SK-N-MC (cell line): ENCODE measurements around the gene ANXA3.

Source experiments
- DNase-seq: peaks from one replicate; pipeline ENCODE4 v3.0.0-alpha.2; 2011; ENCODE audit warnings: low read depth, low spot score
- H3K27ac ChIP-seq: fragments of 200-600 bp; sonication (generic); 2 replicates; pipeline ENCODE4 v1.5.1; 2016; ENCODE audit warnings: mixed run types
- H3K36me3 ChIP-seq: fragments of 200-600 bp; sonication (generic); 2 replicates; pipeline ENCODE4 v1.6.1; 2017; ENCODE audit warnings: antibody characterized with exemption, low read length, mixed read lengths; ENCODE audit not compliant: insufficient read depth
- H3K4me3 ChIP-seq: fragments of 200-600 bp; sonication (generic); 2 replicates; pipeline ENCODE4 v1.5.1; 2016
- H3K9ac ChIP-seq: fragments of 200-600 bp; sonication (generic); 2 replicates; pipeline ENCODE4 v1.8.0; 2017; ENCODE audit warnings: mixed run types, mixed read lengths; ENCODE audit not compliant: insufficient read length
- H3K9me3 ChIP-seq: fragments of 200-600 bp; sonication (generic); 2 replicates; pipeline ENCODE4 v1.6.1; 2017; ENCODE audit warnings: low read depth, mild to moderate bottlenecking, antibody characterized with exemption, low read length, moderate library complexity, mixed read lengths
- EZH2 ChIP-seq: fragments of 200-600 bp; sonication (generic); IDR thresholded peaks from one replicate; pipeline ENCODE4 v1.6.1; 2017; ENCODE audit warnings: antibody characterized with exemption
- FOXP2 ChIP-seq: optimal IDR thresholded peaks from 2 replicates; pipeline ENCODE3; 2011; ENCODE audit warnings: mild to moderate bottlenecking, moderate library complexity; ENCODE audit not compliant: insufficient read depth; ENCODE audit errors: extremely low read length, control extremely low read depth
- POLR2AphosphoS5 ChIP-seq: IDR thresholded peaks from 2 replicates; pipeline ENCODE4 v1.6.1; 2012; ENCODE audit warnings: mild to moderate bottlenecking, low read depth, low read length, borderline replicate concordance

The ANXA3 gene

DNA sequence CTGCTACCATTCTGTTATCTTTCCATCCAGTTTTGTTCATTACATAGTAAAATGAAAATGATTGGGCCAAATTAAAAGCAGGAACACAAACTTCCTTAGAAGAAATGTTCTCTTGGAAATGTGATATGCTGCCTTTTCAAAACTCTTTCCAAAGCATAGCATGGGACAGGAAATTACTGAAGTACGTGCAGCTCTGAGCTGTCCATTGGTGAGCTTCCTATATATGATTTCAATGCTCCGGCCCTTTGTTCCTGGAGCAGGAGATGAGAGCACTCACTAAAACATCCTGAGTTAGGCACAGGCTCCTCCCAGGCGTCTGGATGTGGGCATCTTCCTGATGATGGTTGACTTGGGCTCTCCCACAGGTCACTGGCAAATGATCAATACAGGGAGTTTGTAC is 33.0 kb upstream of the ANXA3 start:
- no peak for DNase-seq
- Histone ChIP-seq H3K36me3 (no peaks in the 10 kb centered on the region), H3K27ac (no peak overlapping the region), H3K4me3 (no peak overlapping the region), H3K9me3 (no peaks in the 10 kb centered on the region), H3K9ac (no peak overlapping the region)
- TF ChIP-seq FOXP2 (no peak), EZH2 (no peak), POLR2AphosphoS5 (no peak)

DNA sequence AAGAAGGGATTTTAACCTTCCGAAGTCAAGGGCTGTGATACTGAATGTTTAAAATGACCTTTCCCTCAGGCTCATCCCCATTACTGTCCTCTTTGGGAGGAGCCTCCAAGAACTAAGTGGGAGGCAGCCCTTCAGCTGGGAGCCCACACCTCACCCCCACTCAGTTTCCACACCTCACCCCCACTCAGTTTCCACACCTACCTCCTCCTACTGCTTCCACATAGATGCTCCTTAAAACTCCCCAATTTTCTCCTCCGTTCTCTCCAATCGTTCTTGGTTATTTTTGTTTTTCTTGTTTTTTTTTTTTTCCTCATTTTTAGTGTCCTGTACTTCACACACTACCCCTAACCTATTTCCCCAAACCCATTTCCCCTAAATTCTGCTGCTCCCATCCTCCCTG is 31.6 kb upstream of the ANXA3 start:
- no peak for DNase-seq
- TF ChIP-seq FOXP2, result no peak
- no peak for TF ChIP-seq POLR2AphosphoS5
- no peak for TF ChIP-seq EZH2
- H3K9me3 ChIP-seq, result no peaks in the 10 kb centered on the region
- no peaks in the 10 kb centered on the region for H3K36me3 ChIP-seq
- H3K27ac ChIP-seq, result no peak overlapping the region
- no peak overlapping the region for H3K4me3 ChIP-seq
- no peak overlapping the region for H3K9ac ChIP-seq

DNA sequence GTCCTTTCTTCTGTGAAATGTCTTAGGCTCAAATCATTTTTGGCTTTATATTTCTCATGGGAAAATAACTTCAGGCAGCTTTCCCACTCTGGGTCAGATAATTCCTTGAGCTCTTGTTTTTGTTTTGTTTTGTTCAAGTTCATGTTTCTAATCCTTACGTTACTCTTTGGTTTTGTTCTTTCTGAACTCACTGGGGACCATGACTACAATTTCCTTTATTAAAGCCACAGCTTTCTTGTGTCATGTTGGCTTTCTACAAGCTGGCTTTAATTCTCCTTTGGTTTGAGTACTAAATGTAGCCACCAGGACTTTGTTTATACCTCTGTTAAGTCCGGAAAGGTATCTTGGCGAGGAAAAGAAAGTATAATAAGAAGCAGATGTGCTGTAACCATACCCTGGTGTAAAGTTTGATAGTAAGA is 30.8 kb upstream of the ANXA3 start:
- Histone ChIP-seq H3K4me3 (no peak overlapping the region), H3K9me3 (no peaks in the 10 kb centered on the region), H3K36me3 (no peaks in the 10 kb centered on the region), H3K27ac (no peak overlapping the region), H3K9ac (no peak overlapping the region)
- DNase-seq, result no peak
- TF ChIP-seq POLR2AphosphoS5, result no peak
- TF ChIP-seq FOXP2, result no peak
- TF ChIP-seq EZH2, result no peak

DNA sequence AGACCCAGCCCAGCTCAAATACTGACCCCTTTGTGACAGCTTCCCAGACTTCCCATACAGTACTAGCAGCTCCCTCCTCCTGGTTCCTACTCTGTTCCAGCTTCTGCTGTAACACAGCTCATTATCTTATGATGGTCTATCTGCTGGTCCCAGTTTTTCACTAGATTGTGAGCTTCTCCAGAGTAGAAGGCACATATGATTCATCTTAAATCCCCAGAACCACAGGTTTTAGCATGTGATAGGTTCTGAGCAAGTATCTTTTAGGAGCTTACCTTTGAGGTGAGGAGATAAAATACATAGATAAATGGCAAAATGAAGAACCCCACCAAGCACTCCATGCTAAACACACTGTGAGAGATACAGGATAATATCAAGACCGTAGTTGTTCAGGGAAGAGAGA is 27.6 kb upstream of the ANXA3 start:
- Histone ChIP-seq H3K36me3 (no peaks in the 10 kb centered on the region), H3K27ac (no peak overlapping the region), H3K9ac (no peak overlapping the region), H3K9me3 (no peaks in the 10 kb centered on the region), H3K4me3 (no peak overlapping the region)
- DNase-seq, result no peak
- TF ChIP-seq POLR2AphosphoS5 (no peak), FOXP2 (no peak), EZH2 (no peak)

DNA sequence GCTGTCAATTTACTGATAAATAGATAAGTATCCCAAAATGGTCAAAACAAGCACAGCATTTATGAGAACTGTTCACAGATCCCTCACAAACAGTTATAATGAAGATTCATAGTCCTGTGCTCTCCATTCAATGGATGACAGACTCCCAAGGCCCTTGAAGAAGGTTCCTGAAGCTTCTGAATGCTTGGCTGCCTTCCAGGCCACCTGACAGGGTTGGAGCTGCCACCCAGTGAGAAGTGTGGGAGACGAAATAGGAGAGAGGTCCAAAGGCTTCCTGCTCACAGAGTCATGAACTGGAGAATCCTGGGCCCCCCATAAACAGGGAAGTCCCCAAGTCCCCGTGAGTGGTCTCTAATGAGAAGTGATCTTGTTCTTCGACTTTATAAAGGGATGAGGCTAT is 26.0 kb upstream of the ANXA3 start:
- H3K27ac ChIP-seq, result no peak overlapping the region
- H3K9ac ChIP-seq, result no peak overlapping the region
- DNase-seq, result no peak
- no peak overlapping the region for H3K4me3 ChIP-seq
- no peaks in the 10 kb centered on the region for H3K9me3 ChIP-seq
- TF ChIP-seq FOXP2 (no peak), POLR2AphosphoS5 (no peak), EZH2 (no peak)
- H3K36me3 ChIP-seq, result no peaks in the 10 kb centered on the region

DNA sequence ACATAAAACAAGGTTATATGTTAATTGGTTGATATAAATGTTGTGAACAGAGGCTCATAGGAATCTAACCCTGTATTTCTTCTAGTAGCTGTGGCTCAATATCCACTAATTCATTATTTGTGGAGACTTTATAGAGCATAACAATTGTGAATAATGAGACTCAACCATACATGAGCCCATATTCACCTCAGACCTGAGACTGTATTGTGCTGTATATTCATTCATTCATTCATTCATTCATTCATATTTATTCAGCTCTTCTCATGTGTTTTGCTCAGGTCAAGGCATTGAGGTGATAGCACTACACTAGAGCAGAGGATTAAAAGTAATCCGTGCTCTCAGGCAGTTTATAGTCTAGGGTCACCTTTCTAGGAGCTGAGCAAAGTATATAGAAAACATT is 24.5 kb upstream of the ANXA3 start:
- H3K27ac ChIP-seq, result no peak overlapping the region
- H3K36me3 ChIP-seq, result no peaks in the 10 kb centered on the region
- no peak overlapping the region for H3K4me3 ChIP-seq
- TF ChIP-seq EZH2 (no peak), FOXP2 (no peak), POLR2AphosphoS5 (no peak)
- DNase-seq, result no peak
- no peaks in the 10 kb centered on the region for H3K9me3 ChIP-seq
- H3K9ac ChIP-seq, result no peak overlapping the region

DNA sequence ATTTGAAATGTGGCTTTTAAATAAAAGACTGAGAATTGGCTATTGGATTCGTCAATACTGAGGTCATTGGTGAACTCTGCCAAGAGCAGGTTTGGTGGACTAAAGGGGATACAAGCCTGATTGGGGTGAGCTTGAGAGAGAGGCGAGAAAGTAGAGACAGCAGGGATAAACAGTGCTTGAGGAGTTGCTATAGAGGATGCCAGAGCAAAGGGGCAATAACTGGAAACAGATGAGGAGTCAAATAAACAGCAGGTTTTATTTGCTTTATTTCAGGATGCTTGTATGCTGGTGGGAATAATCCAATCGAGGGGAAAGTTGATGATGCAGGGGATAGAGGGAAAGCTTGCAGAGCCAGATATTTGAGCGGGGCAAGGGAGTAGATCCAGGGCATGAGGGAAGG is 24.0 kb upstream of the ANXA3 start:
- no peak for TF ChIP-seq EZH2
- no peak for TF ChIP-seq POLR2AphosphoS5
- no peak for TF ChIP-seq FOXP2
- no peak for DNase-seq
- Histone ChIP-seq H3K9me3 (no peaks in the 10 kb centered on the region), H3K27ac (no peak overlapping the region), H3K9ac (no peak overlapping the region), H3K4me3 (no peak overlapping the region), H3K36me3 (no peaks in the 10 kb centered on the region)

DNA sequence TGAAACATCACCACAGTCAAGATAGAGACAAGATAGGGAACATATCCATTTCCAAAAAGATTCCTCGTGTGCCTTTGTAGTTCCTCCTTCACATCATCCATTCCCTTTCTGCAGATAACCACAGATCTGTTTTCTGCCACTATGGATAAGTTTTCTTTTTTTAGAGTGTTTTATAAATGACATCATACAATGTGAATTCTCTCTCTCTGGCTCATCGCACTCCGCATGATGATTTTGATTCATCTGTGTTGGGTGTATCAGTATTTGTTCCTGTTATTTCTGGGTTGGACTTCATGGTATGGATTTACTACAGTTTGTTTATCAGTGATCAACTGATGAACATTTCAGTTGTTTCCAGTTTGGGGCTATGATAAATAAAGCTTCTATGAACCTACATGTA is 23.2 kb upstream of the ANXA3 start:
- Histone ChIP-seq H3K9ac (no peak overlapping the region), H3K9me3 (no peaks in the 10 kb centered on the region), H3K4me3 (no peak overlapping the region), H3K36me3 (no peaks in the 10 kb centered on the region), H3K27ac (no peak overlapping the region)
- TF ChIP-seq POLR2AphosphoS5 (no peak), FOXP2 (no peak), EZH2 (no peak)
- no peak for DNase-seq

DNA sequence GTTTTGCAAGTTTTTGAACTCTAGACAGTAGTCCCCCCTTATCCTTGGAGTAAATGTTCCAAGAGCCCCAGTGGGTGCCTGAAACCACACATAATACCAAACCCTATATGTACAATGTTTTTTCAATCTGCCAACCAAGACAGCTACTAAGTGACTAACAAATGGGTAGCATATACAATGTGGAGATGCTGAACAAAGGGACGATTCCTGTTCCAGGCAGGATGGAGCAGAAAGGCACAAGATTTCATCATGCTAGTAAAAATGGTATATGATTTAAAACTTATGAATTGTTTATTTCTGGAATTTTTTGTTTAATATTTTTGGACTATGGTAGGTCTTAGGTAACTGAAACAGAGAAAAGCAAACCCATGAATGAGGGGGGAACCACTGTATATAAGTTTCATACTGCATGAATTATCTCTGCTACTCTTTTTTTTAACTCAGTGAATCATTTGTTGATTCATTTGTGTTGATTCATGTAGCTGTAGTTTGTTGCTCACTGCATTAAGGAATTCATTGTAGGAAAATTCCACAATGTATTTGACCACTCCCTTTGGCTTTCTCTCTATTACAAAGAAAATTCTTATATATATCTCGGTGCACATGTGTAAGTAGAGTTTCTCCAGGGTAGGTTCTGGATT is 21.9 kb upstream of the ANXA3 start:
- Histone ChIP-seq H3K4me3 (no peak overlapping the region), H3K36me3 (no peaks in the 10 kb centered on the region), H3K27ac (no peak overlapping the region), H3K9me3 (no peaks in the 10 kb centered on the region), H3K9ac (no peak overlapping the region)
- no peak for TF ChIP-seq POLR2AphosphoS5
- no peak for TF ChIP-seq FOXP2
- TF ChIP-seq EZH2, result no peak
- DNase-seq, result no peak
